H1 (cell line): ENCODE results near the gene NOS1AP. TPM values are rescaled to one million over a fixed set of nuclear protein-coding genes. Genes with fewer than 3 reads are reported as not detected.

Experiments used
- BACH1 ChIP-seq: IDR thresholded peaks from 2 replicates; pipeline ENCODE4 v1.6.1; 2012; ENCODE audit warnings: low read length, improper control_type of control experiment
- CHD2 ChIP-seq: IDR thresholded peaks from 2 replicates; pipeline ENCODE4 v1.6.1; 2012; ENCODE audit warnings: low read length, improper control_type of control experiment
- HDAC6 ChIP-seq: IDR thresholded peaks from one replicate; pipeline ENCODE4 v1.7.1; 2012; ENCODE audit warnings: low read depth, mild to moderate bottlenecking, inconsistent platforms, low read length, moderate library complexity
- JUND ChIP-seq: IDR thresholded peaks from 2 replicates; pipeline ENCODE4 v1.6.1; 2011; ENCODE audit warnings: mild to moderate bottlenecking, improper control_type of control experiment, low read length
- RFX5 ChIP-seq: IDR thresholded peaks from 2 replicates; pipeline ENCODE4 v1.6.1; 2011; ENCODE audit warnings: low read depth, low read length, improper control_type of control experiment, borderline replicate concordance
- RXRA ChIP-seq: IDR thresholded peaks from 2 replicates; pipeline ENCODE4 v1.6.1; 2011; ENCODE audit warnings: low read depth, mild to moderate bottlenecking, low read length, moderate library complexity; ENCODE audit not compliant: insufficient read depth
- SUZ12 ChIP-seq: fragments of 200-600 bp; sonication (generic); IDR thresholded peaks from 2 replicates; pipeline ENCODE4 v1.6.1; 2012; ENCODE audit warnings: mild to moderate bottlenecking, inconsistent platforms, low read length, moderate library complexity, mixed read lengths
- TAF7 ChIP-seq: optimal IDR thresholded peaks from 2 replicates; pipeline ENCODE3; 2011; ENCODE audit warnings: low read depth, mild to moderate bottlenecking, inconsistent platforms, low read length, moderate library complexity, borderline replicate concordance
- YY1 ChIP-seq: IDR thresholded peaks from 2 replicates; pipeline ENCODE4 v1.6.1; 2011; ENCODE audit warnings: low read depth, mild to moderate bottlenecking, low read length
- ZNF274 ChIP-seq: IDR thresholded peaks from 2 replicates; pipeline ENCODE4 v1.7.0; 2012; ENCODE audit warnings: low read length, borderline replicate concordance; ENCODE audit errors: extremely low read depth
- polyA plus RNA-seq, 7 experiments: library from polyadenylated mRNA; depleted of rRNA in 3 of 7; stranded (reverse) in 5 of 7; unstranded in 2 of 7; fragments of >200 nt in 5 of 7; fragments of 200-250 nt in 2 of 7; gene quantifications; 1 replicate in 5 of 7; 2 replicates in 1 of 7; 4 replicates in 1 of 7; pipeline versions ENCODE4 v1.2.1 to v1.2.3, GENCODE V29; 2011 to 2013; ENCODE audit warnings: missing spikeins in 2 of 7, mixed read lengths in 2 of 7
- total RNA-seq: library from RNA; stranded (reverse); fragmentation: NEBNext Ultra II Directional; extraction: Animal tissue kit (Norgen Biotek cat#: 25700); gene quantifications from 2 replicates; pipeline ENCODE4 v1.2.1, GENCODE V29; 2021
- TF ChIP-seq, protein P1 (sequence below): fragments of 300-600 bp; sonication (generic); IDR thresholded peaks from 2 replicates; pipeline ENCODE4 v1.7.1; 2012; ENCODE audit warnings: low read length, moderate library complexity, mild to moderate bottlenecking, inconsistent platforms; ENCODE audit not compliant: insufficient replicate concordance

The NOS1AP gene
- total and polyA plus RNA-seq, 2 of the 8 experiments (the other 6 are each of a cell fraction or from before 2014, with no cell fraction given) = 2.4 to 12.1 TPM

GRCh38 chr1:162070094-162070748 is 730 bp downstream of the NOS1AP start (continued):
- TF ChIP-seq JUND = no peak
- no peak for TF ChIP-seq ZNF274
- TF ChIP-seq YY1 = no peak
- TF ChIP-seq TAF7 = no peak
- TF ChIP-seq RFX5 = no peak
- TF ChIP-seq SUZ12 = no peak
- TF ChIP-seq CHD2 = no peak
- no peak for TF ChIP-seq RXRA
- no peak for TF ChIP-seq HDAC6
- TF ChIP-seq, protein P1, sequence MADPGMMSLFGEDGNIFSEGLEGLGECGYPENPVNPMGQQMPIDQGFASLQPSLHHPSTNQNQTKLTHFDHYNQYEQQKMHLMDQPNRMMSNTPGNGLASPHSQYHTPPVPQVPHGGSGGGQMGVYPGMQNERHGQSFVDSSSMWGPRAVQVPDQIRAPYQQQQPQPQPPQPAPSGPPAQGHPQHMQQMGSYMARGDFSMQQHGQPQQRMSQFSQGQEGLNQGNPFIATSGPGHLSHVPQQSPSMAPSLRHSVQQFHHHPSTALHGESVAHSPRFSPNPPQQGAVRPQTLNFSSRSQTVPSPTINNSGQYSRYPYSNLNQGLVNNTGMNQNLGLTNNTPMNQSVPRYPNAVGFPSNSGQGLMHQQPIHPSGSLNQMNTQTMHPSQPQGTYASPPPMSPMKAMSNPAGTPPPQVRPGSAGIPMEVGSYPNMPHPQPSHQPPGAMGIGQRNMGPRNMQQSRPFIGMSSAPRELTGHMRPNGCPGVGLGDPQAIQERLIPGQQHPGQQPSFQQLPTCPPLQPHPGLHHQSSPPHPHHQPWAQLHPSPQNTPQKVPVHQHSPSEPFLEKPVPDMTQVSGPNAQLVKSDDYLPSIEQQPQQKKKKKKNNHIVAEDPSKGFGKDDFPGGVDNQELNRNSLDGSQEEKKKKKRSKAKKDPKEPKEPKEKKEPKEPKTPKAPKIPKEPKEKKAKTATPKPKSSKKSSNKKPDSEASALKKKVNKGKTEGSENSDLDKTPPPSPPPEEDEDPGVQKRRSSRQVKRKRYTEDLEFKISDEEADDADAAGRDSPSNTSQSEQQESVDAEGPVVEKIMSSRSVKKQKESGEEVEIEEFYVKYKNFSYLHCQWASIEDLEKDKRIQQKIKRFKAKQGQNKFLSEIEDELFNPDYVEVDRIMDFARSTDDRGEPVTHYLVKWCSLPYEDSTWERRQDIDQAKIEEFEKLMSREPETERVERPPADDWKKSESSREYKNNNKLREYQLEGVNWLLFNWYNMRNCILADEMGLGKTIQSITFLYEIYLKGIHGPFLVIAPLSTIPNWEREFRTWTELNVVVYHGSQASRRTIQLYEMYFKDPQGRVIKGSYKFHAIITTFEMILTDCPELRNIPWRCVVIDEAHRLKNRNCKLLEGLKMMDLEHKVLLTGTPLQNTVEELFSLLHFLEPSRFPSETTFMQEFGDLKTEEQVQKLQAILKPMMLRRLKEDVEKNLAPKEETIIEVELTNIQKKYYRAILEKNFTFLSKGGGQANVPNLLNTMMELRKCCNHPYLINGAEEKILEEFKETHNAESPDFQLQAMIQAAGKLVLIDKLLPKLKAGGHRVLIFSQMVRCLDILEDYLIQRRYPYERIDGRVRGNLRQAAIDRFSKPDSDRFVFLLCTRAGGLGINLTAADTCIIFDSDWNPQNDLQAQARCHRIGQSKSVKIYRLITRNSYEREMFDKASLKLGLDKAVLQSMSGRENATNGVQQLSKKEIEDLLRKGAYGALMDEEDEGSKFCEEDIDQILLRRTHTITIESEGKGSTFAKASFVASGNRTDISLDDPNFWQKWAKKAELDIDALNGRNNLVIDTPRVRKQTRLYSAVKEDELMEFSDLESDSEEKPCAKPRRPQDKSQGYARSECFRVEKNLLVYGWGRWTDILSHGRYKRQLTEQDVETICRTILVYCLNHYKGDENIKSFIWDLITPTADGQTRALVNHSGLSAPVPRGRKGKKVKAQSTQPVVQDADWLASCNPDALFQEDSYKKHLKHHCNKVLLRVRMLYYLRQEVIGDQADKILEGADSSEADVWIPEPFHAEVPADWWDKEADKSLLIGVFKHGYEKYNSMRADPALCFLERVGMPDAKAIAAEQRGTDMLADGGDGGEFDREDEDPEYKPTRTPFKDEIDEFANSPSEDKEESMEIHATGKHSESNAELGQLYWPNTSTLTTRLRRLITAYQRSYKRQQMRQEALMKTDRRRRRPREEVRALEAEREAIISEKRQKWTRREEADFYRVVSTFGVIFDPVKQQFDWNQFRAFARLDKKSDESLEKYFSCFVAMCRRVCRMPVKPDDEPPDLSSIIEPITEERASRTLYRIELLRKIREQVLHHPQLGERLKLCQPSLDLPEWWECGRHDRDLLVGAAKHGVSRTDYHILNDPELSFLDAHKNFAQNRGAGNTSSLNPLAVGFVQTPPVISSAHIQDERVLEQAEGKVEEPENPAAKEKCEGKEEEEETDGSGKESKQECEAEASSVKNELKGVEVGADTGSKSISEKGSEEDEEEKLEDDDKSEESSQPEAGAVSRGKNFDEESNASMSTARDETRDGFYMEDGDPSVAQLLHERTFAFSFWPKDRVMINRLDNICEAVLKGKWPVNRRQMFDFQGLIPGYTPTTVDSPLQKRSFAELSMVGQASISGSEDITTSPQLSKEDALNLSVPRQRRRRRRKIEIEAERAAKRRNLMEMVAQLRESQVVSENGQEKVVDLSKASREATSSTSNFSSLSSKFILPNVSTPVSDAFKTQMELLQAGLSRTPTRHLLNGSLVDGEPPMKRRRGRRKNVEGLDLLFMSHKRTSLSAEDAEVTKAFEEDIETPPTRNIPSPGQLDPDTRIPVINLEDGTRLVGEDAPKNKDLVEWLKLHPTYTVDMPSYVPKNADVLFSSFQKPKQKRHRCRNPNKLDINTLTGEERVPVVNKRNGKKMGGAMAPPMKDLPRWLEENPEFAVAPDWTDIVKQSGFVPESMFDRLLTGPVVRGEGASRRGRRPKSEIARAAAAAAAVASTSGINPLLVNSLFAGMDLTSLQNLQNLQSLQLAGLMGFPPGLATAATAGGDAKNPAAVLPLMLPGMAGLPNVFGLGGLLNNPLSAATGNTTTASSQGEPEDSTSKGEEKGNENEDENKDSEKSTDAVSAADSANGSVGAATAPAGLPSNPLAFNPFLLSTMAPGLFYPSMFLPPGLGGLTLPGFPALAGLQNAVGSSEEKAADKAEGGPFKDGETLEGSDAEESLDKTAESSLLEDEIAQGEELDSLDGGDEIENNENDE = no peak
- no peak for TF ChIP-seq BACH1
